Activated CD4-positive, alpha-beta memory T cell treated with anti-CD3 and anti-CD28 coated beads for 36 hours (primary cell): Measurements from ENCODE around the gene MAPK8IP1. TPM values are rescaled to one million over a fixed set of nuclear protein-coding genes. Genes with fewer than 3 reads are reported as not detected.

ENCODE experiments used
- CTCF ChIA-PET: fragments of 350-600 bp; sonication (Branson Sonifier 250); formaldehyde crosslinking; loops from one replicate; lab custom pipeline; 2021; ENCODE audit warnings: antibody characterized with exemption, inconsistent platforms; lab: Charles Lee
- POLR2A ChIA-PET: fragments of 350-600 bp; sonication (Branson Sonifier 250); formaldehyde crosslinking; loops from one replicate; lab custom pipeline; 2021; ENCODE audit warnings: antibody characterized with exemption; lab: Charles Lee
- DNase-seq: peaks from one replicate; pipeline ENCODE4 v3.0.0-alpha.2; 2020
- H3K27ac Mint-ChIP-seq: one replicate; pipeline ENCODE4 v1.8.0; 2021; ENCODE audit warnings: mixed read lengths
- H3K27me3 Mint-ChIP-seq: one replicate; pipeline ENCODE4 v1.8.0; 2021; ENCODE audit warnings: mixed read lengths
- H3K36me3 Mint-ChIP-seq: one replicate; pipeline ENCODE4 v1.8.0; 2021; ENCODE audit warnings: mixed read lengths
- H3K4me1 Mint-ChIP-seq: one replicate; pipeline ENCODE4 v1.8.0; 2021; ENCODE audit warnings: low read depth, mixed read lengths
- H3K4me3 Mint-ChIP-seq: one replicate; pipeline ENCODE4 v1.8.0; 2021; ENCODE audit warnings: mild to moderate bottlenecking, mixed read lengths
- H3K9me3 Mint-ChIP-seq: one replicate; pipeline ENCODE4 v1.8.0; 2021; ENCODE audit warnings: mixed read lengths
- intact Hi-C: fragments of 100-400 bp; cut with micrococcal nuclease; formaldehyde crosslinking; loops from one replicate; pipeline ENCODE4 v1.15.1; 2023
- total RNA-seq, 2 experiments: library from RNA; stranded (reverse); gene quantifications; one replicate each; pipeline ENCODE4 v1.2.3, GENCODE V29; 2021

The MAPK8IP1 gene
- total RNA-seq, 2 experiments from 2014 or later = 0.43 to 0.58 TPM

GRCh38 chr11:45949992-45950407, 64.5 kb downstream of the MAPK8IP1 start:
- Mint-ChIP-seq H3K4me1 (no peaks in the 10 kb centered on the region), H3K27me3 (no peaks in the 10 kb centered on the region), H3K4me3 (no peak overlapping the region), H3K36me3 (peaks cover 18% of the 10 kb centered on the region), H3K27ac (no peak overlapping the region), H3K9me3 (no peaks in the 10 kb centered on the region)
- POLR2A ChIA-PET = no interaction called here
- CTCF ChIA-PET = interaction anchor here (5.8 kb wide), 1 partner anchor 16 kb away, joined by 34 read pairs; no protein-coding TSS in a partner anchor
- intact Hi-C loops = no loop called here
- no peak for DNase-seq

Other genes starting within 250 kb of the MAPK8IP1 start
- under 1 TPM; 0.24 to 0.44 TPM for gene CHST1, start 220.0 kb upstream of the MAPK8IP1 start, total RNA-seq
- gene SLC35C1, start 80.5 kb upstream of the MAPK8IP1 start, total RNA-seq = 10 to 100 TPM; 10.7 to 11.4 TPM
- 10 to 100 TPM; 12.1 to 13.4 TPM for gene CRY2, start 38.2 kb upstream of the MAPK8IP1 start, total RNA-seq
- gene FREY1, start 21.6 kb downstream of the MAPK8IP1 start, total RNA-seq = under 1 TPM; 0.73 to 0.88 TPM
- gene PEX16, start 32.2 kb downstream of the MAPK8IP1 start, total RNA-seq = 10 to 100 TPM; 28.2 to 34.6 TPM
- gene LARGE2, start 37.0 kb downstream of the MAPK8IP1 start, total RNA-seq = 1 to 10 TPM; 1.1 to 1.6 TPM
- 10 to 100 TPM; 38.0 to 40.0 TPM for gene PHF21A, start 235.8 kb downstream of the MAPK8IP1 start, total RNA-seq